ENCODE data around the gene ZNF536. TPM values are rescaled to one million over a fixed set of nuclear protein-coding genes. Genes with fewer than 3 reads are reported as not detected.

Gene ZNF536
- total RNA-seq, 1 donor from 2014 or later = 0.43 TPM

DNA sequence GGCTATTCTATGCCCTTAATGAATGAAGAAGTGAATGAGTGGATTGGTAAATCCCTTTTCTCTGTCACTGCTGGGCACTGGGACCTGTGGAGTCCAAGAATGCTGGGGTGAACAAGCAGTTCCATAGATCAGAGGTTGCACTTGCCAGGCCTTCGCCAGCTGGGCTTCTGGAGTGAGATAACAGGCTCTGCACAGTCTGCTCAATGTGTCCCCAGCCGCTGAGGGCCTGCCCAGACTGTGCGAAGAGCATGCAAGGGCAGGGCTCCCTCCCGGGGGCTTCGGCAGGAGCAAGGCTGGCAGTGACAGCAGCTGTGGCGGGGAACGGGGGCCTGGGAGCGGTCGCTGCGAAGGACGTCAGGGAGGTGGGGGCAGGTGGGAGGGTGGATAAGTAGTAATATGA lies 51.3 kb downstream of the ZNF536 start:
- Histone ChIP-seq H3K4me3 (ENCODE audit: insufficient read depth, low read depth, low read length) (no peak overlapping the region), H4K20me1 (ENCODE audit: insufficient read depth, low read length) (no peaks in the 10 kb centered on the region), H3K9ac (ENCODE audit: low read length) (no peak overlapping the region), H3K9me3 (ENCODE audit: insufficient read depth, low read depth, low read length) (no peaks in the 10 kb centered on the region), H3K79me2 (ENCODE audit: insufficient read depth, low read length) (no peaks in the 10 kb centered on the region), H3K27me3 (ENCODE audit: insufficient read depth, low read length) (no peaks in the 10 kb centered on the region), H3K27ac (ENCODE audit: low read depth, low read length) (no peak overlapping the region), H3K4me2 (ENCODE audit: low read length) (no peak overlapping the region), H2AFZ (ENCODE audit: low read depth, low read length) (no peak overlapping the region), H3K36me3 (ENCODE audit: insufficient read depth, low read length) (no peaks in the 10 kb centered on the region), H3K4me1 (ENCODE audit: insufficient read depth, low read length) (no peaks in the 10 kb centered on the region)
- Mint-ChIP-seq H3K4me1 (ENCODE audit: low read depth, unreplicated experiment) (peaks cover 4% of the 10 kb centered on the region), H3K36me3 (ENCODE audit: low read depth, unreplicated experiment) (no peaks in the 10 kb centered on the region), H3K4me3 (ENCODE audit: unreplicated experiment) (no peak overlapping the region), H3K9me3 (ENCODE audit: unreplicated experiment) (peaks cover 2% of the 10 kb centered on the region), H3K27ac (ENCODE audit: unreplicated experiment) (no peak overlapping the region), H3K27me3 (ENCODE audit: low read depth, unreplicated experiment) (peaks cover 48% of the 10 kb centered on the region)
- no peak for FAIRE-seq
- TF ChIP-seq, protein P1, sequence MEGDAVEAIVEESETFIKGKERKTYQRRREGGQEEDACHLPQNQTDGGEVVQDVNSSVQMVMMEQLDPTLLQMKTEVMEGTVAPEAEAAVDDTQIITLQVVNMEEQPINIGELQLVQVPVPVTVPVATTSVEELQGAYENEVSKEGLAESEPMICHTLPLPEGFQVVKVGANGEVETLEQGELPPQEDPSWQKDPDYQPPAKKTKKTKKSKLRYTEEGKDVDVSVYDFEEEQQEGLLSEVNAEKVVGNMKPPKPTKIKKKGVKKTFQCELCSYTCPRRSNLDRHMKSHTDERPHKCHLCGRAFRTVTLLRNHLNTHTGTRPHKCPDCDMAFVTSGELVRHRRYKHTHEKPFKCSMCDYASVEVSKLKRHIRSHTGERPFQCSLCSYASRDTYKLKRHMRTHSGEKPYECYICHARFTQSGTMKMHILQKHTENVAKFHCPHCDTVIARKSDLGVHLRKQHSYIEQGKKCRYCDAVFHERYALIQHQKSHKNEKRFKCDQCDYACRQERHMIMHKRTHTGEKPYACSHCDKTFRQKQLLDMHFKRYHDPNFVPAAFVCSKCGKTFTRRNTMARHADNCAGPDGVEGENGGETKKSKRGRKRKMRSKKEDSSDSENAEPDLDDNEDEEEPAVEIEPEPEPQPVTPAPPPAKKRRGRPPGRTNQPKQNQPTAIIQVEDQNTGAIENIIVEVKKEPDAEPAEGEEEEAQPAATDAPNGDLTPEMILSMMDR (IDR thresholded peaks at IDR 0.05; ENCODE audit: insufficient read depth, low read depth, low read length) = no peak
- no peak for TF ChIP-seq EZH2 (IDR thresholded peaks at IDR 0.05; ENCODE audit: insufficient read depth, low read length)
- DNase-seq (ENCODE audit: low read depth) = no peak

DNA sequence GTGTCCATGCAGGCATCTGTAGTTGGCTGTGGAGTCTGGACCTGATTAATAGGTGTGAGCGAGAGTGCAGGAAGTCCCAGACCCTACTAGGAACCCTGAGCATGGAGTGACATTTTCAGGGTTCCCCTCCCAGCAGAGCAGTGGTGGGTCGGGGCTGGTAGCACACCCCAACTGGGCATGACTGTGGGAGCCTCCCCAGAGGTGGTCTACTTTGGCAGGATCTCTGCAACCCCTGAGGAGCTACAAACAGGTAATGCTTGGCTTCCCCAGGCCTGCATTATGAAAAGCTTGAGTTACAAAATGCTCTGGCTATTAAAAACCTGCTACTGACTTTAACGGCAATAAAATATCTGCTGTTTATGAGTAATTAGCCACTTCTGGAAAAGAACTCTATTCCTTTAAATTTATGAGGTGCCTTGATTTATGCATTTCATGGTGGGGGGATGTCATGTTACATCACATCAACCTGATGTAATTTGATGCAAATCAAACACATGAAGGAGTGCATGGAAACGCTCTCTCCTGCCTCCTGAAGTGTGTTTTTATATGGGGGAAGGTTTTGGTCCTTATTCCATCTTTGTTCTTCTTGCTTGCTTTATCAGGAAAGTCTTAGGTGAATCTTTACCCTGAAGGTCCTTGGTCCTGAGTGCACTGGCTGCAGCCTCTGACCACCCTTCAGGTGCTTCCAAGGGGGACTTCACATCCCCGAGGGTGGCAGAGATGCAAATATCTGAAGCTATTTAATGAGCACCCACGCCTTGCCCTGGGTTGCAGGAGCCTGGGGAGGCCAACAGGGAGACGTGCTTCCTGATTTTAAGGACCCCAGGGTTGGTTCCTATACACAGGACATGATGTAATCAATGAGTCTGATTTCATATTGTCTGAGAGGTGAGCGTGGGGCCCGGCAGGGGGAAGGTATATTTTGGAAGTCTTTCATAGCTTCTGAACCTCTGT lies 54.0 kb downstream of the ZNF536 start:
- H3K36me3 Mint-ChIP-seq (ENCODE audit: low read depth, unreplicated experiment) = no peaks in the 10 kb centered on the region
- no peaks in the 10 kb centered on the region for H3K36me3 ChIP-seq (ENCODE audit: insufficient read depth, low read length)
- H3K9ac ChIP-seq (ENCODE audit: low read length) = no peak overlapping the region
- H3K79me2 ChIP-seq (ENCODE audit: insufficient read depth, low read length) = no peaks in the 10 kb centered on the region
- no peak overlapping the region for H3K27ac ChIP-seq (ENCODE audit: low read depth, low read length)
- FAIRE-seq = no peak
- DNase-seq (ENCODE audit: low read depth) = no peak
- no peak overlapping the region for H2AFZ ChIP-seq (ENCODE audit: low read depth, low read length)
- H3K4me1 Mint-ChIP-seq (ENCODE audit: low read depth, unreplicated experiment) = no peaks in the 10 kb centered on the region
- no peaks in the 10 kb centered on the region for H4K20me1 ChIP-seq (ENCODE audit: insufficient read depth, low read length)
- H3K4me2 ChIP-seq (ENCODE audit: low read length) = no peak overlapping the region
- no peaks in the 10 kb centered on the region for H3K27me3 ChIP-seq (ENCODE audit: insufficient read depth, low read length)
- H3K27me3 Mint-ChIP-seq (ENCODE audit: low read depth, unreplicated experiment) = peaks cover 60% of the 10 kb centered on the region
- H3K4me3 ChIP-seq (ENCODE audit: insufficient read depth, low read depth, low read length) = no peak overlapping the region
- no peaks in the 10 kb centered on the region for H3K9me3 ChIP-seq (ENCODE audit: insufficient read depth, low read depth, low read length)
- H3K27ac Mint-ChIP-seq (ENCODE audit: unreplicated experiment) = no peak overlapping the region
- peaks cover 5% of the 10 kb centered on the region for H3K9me3 Mint-ChIP-seq (ENCODE audit: unreplicated experiment)
- H3K4me1 ChIP-seq (ENCODE audit: insufficient read depth, low read length) = no peaks in the 10 kb centered on the region
- no peak overlapping the region for H3K4me3 Mint-ChIP-seq (ENCODE audit: unreplicated experiment)
- TF ChIP-seq, protein P1 (IDR thresholded peaks at IDR 0.05; ENCODE audit: insufficient read depth, low read depth, low read length) = no peak
- no peak for TF ChIP-seq EZH2 (IDR thresholded peaks at IDR 0.05; ENCODE audit: insufficient read depth, low read length)

DNA sequence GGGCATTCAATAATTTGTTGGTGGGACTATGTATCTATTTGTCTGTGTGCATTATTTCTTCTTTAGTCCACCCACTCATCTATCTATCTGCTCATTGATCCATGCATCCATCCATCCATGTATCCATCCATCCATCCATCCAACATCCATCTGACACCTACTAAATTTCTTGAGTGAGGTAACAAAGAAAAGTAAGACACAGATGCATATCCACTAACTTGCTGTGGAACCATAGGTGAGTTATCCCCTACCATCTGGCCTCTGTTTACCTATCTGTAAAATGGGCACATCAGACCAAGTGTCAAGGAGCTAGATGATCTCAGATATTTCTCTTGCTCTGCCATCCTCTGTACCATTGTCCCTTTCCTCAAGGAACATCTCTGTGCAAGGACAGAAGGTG lies 54.7 kb downstream of the ZNF536 start:
- Histone ChIP-seq H3K36me3 (ENCODE audit: insufficient read depth, low read length) (no peaks in the 10 kb centered on the region), H4K20me1 (ENCODE audit: insufficient read depth, low read length) (no peaks in the 10 kb centered on the region), H3K9me3 (ENCODE audit: insufficient read depth, low read depth, low read length) (no peaks in the 10 kb centered on the region), H3K4me2 (ENCODE audit: low read length) (no peak overlapping the region), H3K4me3 (ENCODE audit: insufficient read depth, low read depth, low read length) (no peak overlapping the region), H2AFZ (ENCODE audit: low read depth, low read length) (no peak overlapping the region), H3K79me2 (ENCODE audit: insufficient read depth, low read length) (no peaks in the 10 kb centered on the region), H3K27me3 (ENCODE audit: insufficient read depth, low read length) (no peaks in the 10 kb centered on the region), H3K27ac (ENCODE audit: low read depth, low read length) (no peak overlapping the region), H3K9ac (ENCODE audit: low read length) (no peak overlapping the region), H3K4me1 (ENCODE audit: insufficient read depth, low read length) (no peaks in the 10 kb centered on the region)
- H3K4me3 Mint-ChIP-seq (ENCODE audit: unreplicated experiment) = no peak overlapping the region
- peaks cover 5% of the 10 kb centered on the region for H3K9me3 Mint-ChIP-seq (ENCODE audit: unreplicated experiment)
- FAIRE-seq (no peak), DNase-seq (ENCODE audit: low read depth) (no peak)
- no peaks in the 10 kb centered on the region for H3K4me1 Mint-ChIP-seq (ENCODE audit: low read depth, unreplicated experiment)
- H3K27me3 Mint-ChIP-seq (ENCODE audit: low read depth, unreplicated experiment) = peaks cover 60% of the 10 kb centered on the region
- H3K27ac Mint-ChIP-seq (ENCODE audit: unreplicated experiment) = no peak overlapping the region
- no peaks in the 10 kb centered on the region for H3K36me3 Mint-ChIP-seq (ENCODE audit: low read depth, unreplicated experiment)
- TF ChIP-seq EZH2 (IDR thresholded peaks at IDR 0.05; ENCODE audit: insufficient read depth, low read length) = no peak
- TF ChIP-seq, protein P1 (IDR thresholded peaks at IDR 0.05; ENCODE audit: insufficient read depth, low read depth, low read length) = no peak

Data from astrocyte (in vitro differentiated cells and primary cell).